WTC11 (cell line): ENCODE data around the gene ARMH4.

Source experiments
- ATF3 ChIP-seq: sonication (generic); formaldehyde crosslinking; conservative IDR thresholded peaks from 2 replicates; pipeline ENCODE4 v1.8.1; 2022; ENCODE audit warnings: mild to moderate bottlenecking, missing genetic modification reagents
- CTCF ChIP-seq: fragments of 200-600 bp; IDR thresholded peaks from 2 replicates; pipeline ENCODE4 v1.8.0; 2022; ENCODE audit warnings: antibody characterized with exemption
- E2F1 ChIP-seq: sonication (generic); formaldehyde crosslinking; IDR thresholded peaks from 2 replicates; pipeline ENCODE4 v1.8.0; 2022; ENCODE audit warnings: mild to moderate bottlenecking, missing genetic modification reagents
- FOXJ3 ChIP-seq: sonication (generic); formaldehyde crosslinking; IDR thresholded peaks from 2 replicates; pipeline ENCODE4 v1.9.0; 2021; ENCODE audit warnings: missing genetic modification reagents, mild to moderate bottlenecking, borderline replicate concordance
- HMGA2 ChIP-seq: fragments of 250-450 bp; sonication (Bioruptor Pico); IDR thresholded peaks from 2 replicates; pipeline ENCODE4 v1.4.0; 2021; ENCODE audit warnings: mild to moderate bottlenecking, moderate library complexity
- JUN ChIP-seq: sonication (generic); formaldehyde crosslinking; IDR thresholded peaks from 2 replicates; pipeline ENCODE4 v1.8.0; 2023; ENCODE audit warnings: mild to moderate bottlenecking, missing genetic modification reagents
- NR3C1 ChIP-seq: sonication (generic); formaldehyde crosslinking; conservative IDR thresholded peaks from 2 replicates; pipeline ENCODE4 v1.8.1; 2023; ENCODE audit warnings: low read depth, mild to moderate bottlenecking, missing genetic modification reagents
- PREB ChIP-seq: sonication (generic); formaldehyde crosslinking; IDR thresholded peaks from 2 replicates; pipeline ENCODE4 v1.8.1; 2022; ENCODE audit warnings: mild to moderate bottlenecking, missing genetic modification reagents, moderate library complexity, borderline replicate concordance
- ZNF121 ChIP-seq: sonication (generic); formaldehyde crosslinking; IDR thresholded peaks from 2 replicates; pipeline ENCODE4 v1.8.0; 2023; ENCODE audit warnings: missing genetic modification reagents
- ZNF396 ChIP-seq: fragments of 250-450 bp; sonication (Bioruptor Pico); IDR thresholded peaks from 2 replicates; pipeline ENCODE4 v1.8.0; 2021; ENCODE audit warnings: mild to moderate bottlenecking, moderate library complexity, borderline replicate concordance
- TF ChIP-seq, protein P1 (sequence below): sonication (generic); formaldehyde crosslinking; IDR thresholded peaks from 2 replicates; pipeline ENCODE4 v1.8.0; 2022; ENCODE audit warnings: mild to moderate bottlenecking, missing genetic modification reagents

GRCh38 chr14:57998766-57999165, 153.2 kb downstream of the ARMH4 start:
- TF ChIP-seq JUN (CRISPR knock-in tag) (no peak), CTCF (no peak), NR3C1 (no peak), ZNF396 (no peak), FOXJ3 (CRISPR knock-in tag) (no peak), HMGA2 (CRISPR knock-in tag) (no peak), PREB (CRISPR knock-in tag) (no peak), ATF3 (CRISPR knock-in tag) (no peak), ZNF121 (CRISPR knock-in tag) (no peak), E2F1 (CRISPR knock-in tag) (no peak)
- TF ChIP-seq, protein P1, sequence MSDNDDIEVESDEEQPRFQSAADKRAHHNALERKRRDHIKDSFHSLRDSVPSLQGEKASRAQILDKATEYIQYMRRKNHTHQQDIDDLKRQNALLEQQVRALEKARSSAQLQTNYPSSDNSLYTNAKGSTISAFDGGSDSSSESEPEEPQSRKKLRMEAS, result no peak
